GM10266 (cell line): Measurements from ENCODE around the gene GFER.

Source experiments
- DNase-seq: peaks from one replicate; pipeline ENCODE4 v3.0.0; 2012; ENCODE audit errors: extremely low spot score
- TF ChIP-seq, protein P1 (sequence below): IDR thresholded peaks from 2 replicates; pipeline ENCODE4 v1.5.1; 2012; ENCODE audit warnings: mild to moderate bottlenecking, low read depth; ENCODE audit not compliant: control insufficient read depth, insufficient read depth; ENCODE audit errors: missing control alignments

The GFER gene

DNA sequence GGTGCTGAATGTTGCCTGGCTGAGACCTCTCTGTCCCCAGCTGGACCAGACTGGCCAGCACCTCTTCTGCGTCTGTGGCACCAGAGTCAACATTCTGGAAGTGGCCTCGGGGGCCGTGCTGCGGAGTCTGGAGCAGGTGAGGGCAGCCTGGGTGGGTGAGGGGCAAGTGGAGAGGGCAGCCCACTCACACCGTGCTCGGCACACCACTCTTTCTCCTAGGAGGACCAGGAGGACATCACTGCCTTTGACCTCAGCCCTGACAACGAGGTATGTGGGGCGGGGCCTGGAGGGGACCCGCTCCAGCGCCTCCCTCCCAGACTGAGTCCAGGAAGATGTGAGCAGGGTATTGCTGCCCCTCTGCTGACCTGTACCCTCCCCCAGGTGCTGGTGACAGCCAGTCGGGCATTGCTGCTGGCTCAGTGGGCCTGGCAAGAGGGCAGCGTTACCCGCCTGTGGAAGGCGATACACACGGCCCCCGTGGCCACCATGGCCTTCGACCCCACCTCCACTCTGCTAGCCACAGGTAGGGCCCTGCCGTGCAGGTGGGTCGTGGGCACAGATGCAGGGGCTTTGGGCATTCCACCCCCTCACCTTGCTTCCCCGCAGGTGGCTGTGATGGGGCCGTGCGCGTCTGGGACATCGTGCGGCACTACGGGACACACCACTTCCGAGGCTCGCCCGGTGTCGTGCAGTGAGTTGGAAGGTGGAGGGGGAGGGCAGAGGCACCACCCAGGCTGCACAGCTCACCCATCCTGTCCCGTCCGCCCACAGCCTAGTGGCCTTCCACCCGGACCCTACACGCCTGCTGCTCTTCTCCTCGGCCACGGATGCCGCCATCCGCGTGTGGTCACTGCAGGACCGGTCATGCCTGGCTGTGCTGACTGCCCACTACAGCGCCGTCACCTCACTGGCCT, 9.6 kb upstream of the GFER start:
- TF ChIP-seq, protein P1, sequence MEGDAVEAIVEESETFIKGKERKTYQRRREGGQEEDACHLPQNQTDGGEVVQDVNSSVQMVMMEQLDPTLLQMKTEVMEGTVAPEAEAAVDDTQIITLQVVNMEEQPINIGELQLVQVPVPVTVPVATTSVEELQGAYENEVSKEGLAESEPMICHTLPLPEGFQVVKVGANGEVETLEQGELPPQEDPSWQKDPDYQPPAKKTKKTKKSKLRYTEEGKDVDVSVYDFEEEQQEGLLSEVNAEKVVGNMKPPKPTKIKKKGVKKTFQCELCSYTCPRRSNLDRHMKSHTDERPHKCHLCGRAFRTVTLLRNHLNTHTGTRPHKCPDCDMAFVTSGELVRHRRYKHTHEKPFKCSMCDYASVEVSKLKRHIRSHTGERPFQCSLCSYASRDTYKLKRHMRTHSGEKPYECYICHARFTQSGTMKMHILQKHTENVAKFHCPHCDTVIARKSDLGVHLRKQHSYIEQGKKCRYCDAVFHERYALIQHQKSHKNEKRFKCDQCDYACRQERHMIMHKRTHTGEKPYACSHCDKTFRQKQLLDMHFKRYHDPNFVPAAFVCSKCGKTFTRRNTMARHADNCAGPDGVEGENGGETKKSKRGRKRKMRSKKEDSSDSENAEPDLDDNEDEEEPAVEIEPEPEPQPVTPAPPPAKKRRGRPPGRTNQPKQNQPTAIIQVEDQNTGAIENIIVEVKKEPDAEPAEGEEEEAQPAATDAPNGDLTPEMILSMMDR: no peak
- no peak for DNase-seq

DNA sequence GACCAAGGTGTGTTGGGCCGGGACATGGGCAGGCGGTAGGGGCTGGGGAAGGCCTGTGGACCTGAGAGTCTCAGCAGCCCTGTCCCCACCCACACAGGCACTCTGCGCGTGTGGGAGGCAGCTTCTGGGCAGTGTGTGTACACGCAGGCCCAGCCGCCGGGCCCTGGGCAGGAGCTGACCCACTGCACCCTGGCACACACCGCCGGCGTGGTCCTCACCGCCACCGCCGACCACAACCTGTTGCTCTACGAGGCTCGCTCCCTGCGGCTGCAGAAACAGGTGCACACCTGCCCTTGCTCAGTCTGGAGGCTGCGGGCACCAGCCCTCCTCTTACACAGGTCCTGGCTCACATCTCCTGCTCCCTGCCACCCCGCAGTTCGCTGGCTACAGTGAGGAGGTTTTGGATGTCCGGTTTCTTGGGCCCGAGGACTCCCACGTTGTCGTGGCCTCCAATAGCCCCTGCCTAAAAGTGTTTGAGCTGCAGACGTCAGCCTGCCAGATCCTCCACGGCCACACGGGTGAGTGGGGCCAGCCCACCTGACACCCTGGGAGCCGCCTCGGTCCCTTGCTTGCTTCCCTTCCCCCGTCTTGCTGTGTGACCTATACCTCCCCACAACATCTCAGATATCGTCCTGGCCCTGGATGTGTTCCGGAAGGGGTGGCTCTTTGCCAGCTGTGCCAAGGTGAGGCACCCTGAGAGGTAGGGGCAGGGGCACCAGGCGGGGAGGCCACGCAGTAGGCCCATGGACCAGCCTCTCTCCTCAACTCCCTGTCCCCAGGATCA, 8.4 kb upstream of the GFER start:
- no peak for DNase-seq
- TF ChIP-seq, protein P1: no peak

DNA sequence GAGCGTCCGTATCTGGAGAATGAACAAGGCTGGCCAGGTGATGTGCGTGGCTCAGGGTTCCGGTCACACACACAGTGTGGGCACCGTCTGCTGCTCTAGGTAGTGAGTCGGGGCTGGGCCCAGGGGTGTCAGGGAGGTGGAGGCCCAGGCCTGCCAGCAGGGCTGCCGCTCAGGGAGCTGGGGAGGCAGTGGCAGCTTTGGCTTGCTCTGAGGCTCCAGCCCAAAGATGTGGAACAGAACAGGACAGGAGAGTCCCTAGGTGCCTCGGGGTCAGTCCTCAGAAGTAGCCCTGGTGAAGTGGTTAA, 7.8 kb upstream of the GFER start:
- no peak for DNase-seq
- TF ChIP-seq, protein P1: no peak

- TF ChIP-seq, protein P1: no peak
- DNase-seq: no peak
Observed at GRCh38 chr16:1976951-1977874, 6.8 kb upstream of the GFER start.

- DNase-seq: no peak
- TF ChIP-seq, protein P1: no peak
Observed at GRCh38 chr16:1977875-1978268, 6.1 kb upstream of the GFER start.

DNA sequence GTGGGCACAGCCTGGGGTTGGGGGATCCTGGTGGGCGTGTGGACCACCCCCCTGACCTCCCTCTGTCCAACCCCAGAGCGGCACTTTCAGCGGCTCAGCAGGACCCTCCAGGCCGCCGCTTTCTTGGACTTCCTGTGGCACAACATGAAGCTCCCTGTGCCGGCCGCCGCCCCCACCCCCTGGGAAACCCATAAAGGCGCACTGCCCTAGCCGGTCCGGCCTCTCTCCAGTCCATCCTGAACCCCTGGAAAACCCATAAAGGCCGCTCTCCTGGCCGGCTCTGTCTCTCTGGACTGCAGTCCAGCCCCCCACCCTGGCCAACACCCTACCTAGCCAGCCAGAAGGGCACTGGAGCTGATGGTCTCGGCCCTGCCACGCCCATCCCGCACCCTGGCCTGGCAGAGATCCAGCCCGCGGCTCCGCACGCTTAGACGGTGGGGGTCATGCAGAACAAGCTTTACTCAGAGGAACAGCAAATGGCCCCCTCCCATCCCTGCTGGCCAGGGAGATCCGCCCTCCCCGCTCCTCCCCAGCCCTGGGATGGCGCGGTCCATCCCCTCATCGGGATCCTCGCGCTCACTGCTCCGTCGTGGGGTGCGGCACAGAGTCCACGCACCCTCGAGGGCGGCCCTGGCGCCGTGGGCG, 5.4 kb upstream of the GFER start:
- TF ChIP-seq, protein P1: no peak
- no peak for DNase-seq
